ENCODE measurements around the gene NGRN. TPM values are rescaled to one million over a fixed set of nuclear protein-coding genes. Genes with fewer than 3 reads are reported as not detected.

The NGRN gene
- total and polyA plus RNA-seq, 2 of the 8 experiments (the other 6 are each of a cell fraction or from before 2014, with no cell fraction given) = 60.1 to 101 TPM

DNA sequence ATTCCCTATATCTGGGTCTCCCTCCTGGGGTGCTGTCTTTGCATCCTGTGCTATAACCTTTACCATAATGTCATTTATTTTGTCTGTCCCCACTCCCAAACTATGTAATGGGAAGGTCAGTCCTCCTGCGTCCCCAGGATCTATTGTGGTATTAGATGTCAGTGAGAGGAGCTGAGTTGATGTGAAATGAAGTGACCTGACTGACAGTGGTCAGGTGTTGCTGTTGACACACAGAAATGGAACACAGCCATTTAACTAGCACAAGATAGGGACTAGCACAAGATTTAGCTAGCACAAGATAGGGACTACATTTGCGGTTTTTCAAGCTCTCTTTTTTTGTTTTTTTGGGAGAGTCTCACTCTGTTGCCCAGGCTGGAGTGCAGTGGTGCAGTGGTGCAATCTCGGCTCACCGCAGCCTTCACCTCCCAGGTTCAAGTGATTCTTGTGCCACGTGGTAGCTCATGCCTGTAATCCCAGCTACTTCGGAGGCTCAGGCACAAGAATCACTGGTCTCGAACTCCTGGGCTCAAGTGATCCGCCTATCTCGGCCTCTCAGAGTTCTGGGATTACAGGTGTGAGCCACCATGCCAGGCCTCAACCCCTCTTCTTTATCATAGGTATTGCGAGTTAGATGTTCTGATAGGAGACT is 5.2 kb downstream of the NGRN start:
- Histone ChIP-seq H3K79me2 (ENCODE audit: control insufficient read depth in 1 of 2, insufficient read depth in 2 of 2, low read length in 2 of 2) (peaks cover 12 to 67% of the 10 kb centered on the region in 2 experiments), H2BK12ac (ENCODE audit: low read depth, low read length) (no peak overlapping the region), H3K4ac (replicated peaks; ENCODE audit: insufficient read length, low read depth, low read length) (no peak overlapping the region), H2AFZ (ENCODE audit: low read length) (no peak overlapping the region), H3K79me1 (ENCODE audit: low read depth, low read length) (peaks cover 10% of the 10 kb centered on the region), H3K4me2 (ENCODE audit: insufficient read depth in 1 of 2, low read depth in 2 of 2, low read length in 2 of 2) (no peak overlapping the region), H3K4me3 (ENCODE audit: extremely low read depth in 1 of 4, insufficient read depth in 2 of 4, low read depth in 3 of 4, low read length in 4 of 4) (no peak overlapping the region), H3K56ac (replicated peaks; ENCODE audit: insufficient read length, low read depth, low read length) (no peak overlapping the region), H4K20me1 (replicated peaks in 1 of 2; ENCODE audit: control insufficient read depth in 1 of 2, insufficient read depth in 2 of 2, low read length in 2 of 2) (peaks cover 2 to 12% of the 10 kb centered on the region in 2 experiments), H2BK15ac (ENCODE audit: low read length) (no peak overlapping the region), H2AK5ac (ENCODE audit: low read depth, low read length) (no peak overlapping the region), H4K8ac (ENCODE audit: extremely low read depth, insufficient read depth, low read length) (no peak overlapping the region), H3K23ac (ENCODE audit: insufficient read length) (no peak overlapping the region), H4K91ac (replicated peaks; ENCODE audit: insufficient read length, low read length) (no peak overlapping the region), H3K4me1 (replicated peaks in 1 of 4; ENCODE audit: control insufficient read depth in 3 of 4, insufficient read depth in 4 of 4, low read length in 3 of 4) (peaks cover 0 to 9% (median 4%) of the 10 kb centered on the region in 4 experiments; a peak in 3 of 7 replicates), H3K9me3 (ENCODE audit: insufficient read depth in 2 of 2, low read depth in 1 of 2, low read length in 1 of 2) (no peaks in the 10 kb centered on the region), H3K36me3 (ENCODE audit: control insufficient read depth in 2 of 4, insufficient read depth in 4 of 4, low read length in 3 of 4) (peaks cover 6 to 46% (median 23%) of the 10 kb centered on the region in 4 experiments), H3K23me2 (ENCODE audit: low read depth, low read length) (peaks cover 3% of the 10 kb centered on the region), H2BK5ac (ENCODE audit: low read depth, low read length) (no peak overlapping the region), H2BK120ac (replicated peaks; ENCODE audit: low read depth, low read length) (no peak overlapping the region), H3K27me3 (replicated peaks in 1 of 4; ENCODE audit: control insufficient read depth in 3 of 4, extremely low read depth in 1 of 4, insufficient read depth in 3 of 4, low read length in 3 of 4) (no peaks in the 10 kb centered on the region), H3K14ac (ENCODE audit: insufficient read length) (no peak overlapping the region), H2BK20ac (ENCODE audit: low read length) (no peak overlapping the region), H3K9ac (replicated peaks in 1 of 4; ENCODE audit: extremely low read depth in 1 of 4, low read depth in 3 of 4, low read length in 3 of 4) (no peak overlapping the region), H3K27ac (ENCODE audit: low read depth, low read length) (no peak overlapping the region), H3K18ac (ENCODE audit: extremely low read depth, low read length) (no peak overlapping the region), H4K5ac (ENCODE audit: insufficient read length, low read depth, low read length) (no peak overlapping the region)
- CTCF ChIA-PET (ENCODE audit: partially characterized antibody) = interaction anchor here (1.0 to 2.1 kb wide), 6 partner anchors 10 to 26 kb away, joined by 3 to 9 read pairs (median 4); no protein-coding TSS in a partner anchor
- DNase-seq (ENCODE audit: low read depth in 1 of 2, low spot score in 2 of 2) (no peak), FAIRE-seq (no peak)
- 93% methylated on average over 10 of the region's 10 CpGs; no CpG with 5 or more reads in 1 of the 2 experiments for WGBS, 2 experiments (ENCODE audit: extremely low coverage in 1 of 2, insufficient coverage in 1 of 2, insufficient read length in 1 of 2, insufficient replicate concordance in 2 of 2, low coverage in 1 of 2, low lambda C conversion rate in 2 of 2, missing lambda C conversion rate in 1 of 2)
- POLR2A ChIA-PET (ENCODE audit: partially characterized antibody) = interaction anchor here (1.1 to 1.5 kb wide), 3 partner anchors 22 to 123 kb away, joined by 3 to 4 read pairs (median 4); partner anchors contain the start of gene TTLL13
- TF ChIP-seq, protein P1, sequence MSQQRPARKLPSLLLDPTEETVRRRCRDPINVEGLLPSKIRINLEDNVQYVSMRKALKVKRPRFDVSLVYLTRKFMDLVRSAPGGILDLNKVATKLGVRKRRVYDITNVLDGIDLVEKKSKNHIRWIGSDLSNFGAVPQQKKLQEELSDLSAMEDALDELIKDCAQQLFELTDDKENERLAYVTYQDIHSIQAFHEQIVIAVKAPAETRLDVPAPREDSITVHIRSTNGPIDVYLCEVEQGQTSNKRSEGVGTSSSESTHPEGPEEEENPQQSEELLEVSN (IDR thresholded peaks at IDR 0.05) = no peak
- TF ChIP-seq CHD2 (IDR thresholded peaks at IDR 0.05; ENCODE audit: low read length) = no peak
- no peak for TF ChIP-seq SIN3A (conservative IDR thresholded peaks at IDR 0.05 in 1 of 2, IDR thresholded peaks at IDR 0.05 in 1 of 2; ENCODE audit: low read depth in 1 of 2, low read length in 2 of 2)
- TF ChIP-seq TBP (IDR thresholded peaks at IDR 0.05; ENCODE audit: low read depth, low read length) = no peak
- TF ChIP-seq KDM4A (IDR thresholded peaks at IDR 0.05; ENCODE audit: low read depth, low read length, severe bottlenecking) = no peak
- TF ChIP-seq HDAC2 (IDR thresholded peaks at IDR 0.05; ENCODE audit: borderline replicate concordance in 1 of 2, low read depth in 2 of 2, low read length in 2 of 2) = no peak
- TF ChIP-seq SP2 (IDR thresholded peaks at IDR 0.05; ENCODE audit: low read length) = no peak
